GM19023 (cell line): Measurements from ENCODE around the gene PPP1R12B.
"Not testable (repeated sequence)": the region's sequence is repeated elsewhere in the genome, so short reads cannot be mapped to it uniquely, and the experiment has no call there.

Experiments
- ATAC-seq: cut with Tn5 transposase; IDR thresholded peaks from one replicate; pipeline ENCODE4 v1.9.1; 2021; ENCODE audit warnings: mild to moderate bottlenecking, moderate library complexity; ENCODE audit not compliant: unreplicated experiment

The PPP1R12B gene

GRCh38 chr1:202401771-202402170 lies 53.3 kb downstream of the PPP1R12B start:
- not testable (repeated sequence) for ATAC-seq

GRCh38 chr1:202403381-202403780 lies 54.9 kb downstream of the PPP1R12B start:
- not testable (repeated sequence) for ATAC-seq

DNA sequence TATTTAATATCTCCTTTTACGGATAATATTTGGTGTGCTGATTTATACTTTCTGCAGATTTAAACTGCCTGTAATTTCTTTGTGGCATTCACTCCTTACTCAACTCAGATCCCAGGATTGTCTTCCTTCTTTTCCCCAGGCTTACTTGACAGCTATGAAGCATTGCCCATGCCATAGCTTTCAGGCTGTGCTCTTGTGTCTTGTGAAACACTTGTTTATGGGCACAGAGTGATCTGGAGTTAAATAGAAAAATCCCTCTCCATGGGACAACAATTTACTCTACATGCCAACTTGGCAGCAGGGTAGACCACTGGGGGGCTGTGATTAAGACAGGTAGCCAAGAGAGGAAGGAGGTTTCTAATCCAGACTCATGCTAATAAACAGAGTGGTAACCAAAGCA lies 57.4 kb downstream of the PPP1R12B start:
- no peak for ATAC-seq

DNA sequence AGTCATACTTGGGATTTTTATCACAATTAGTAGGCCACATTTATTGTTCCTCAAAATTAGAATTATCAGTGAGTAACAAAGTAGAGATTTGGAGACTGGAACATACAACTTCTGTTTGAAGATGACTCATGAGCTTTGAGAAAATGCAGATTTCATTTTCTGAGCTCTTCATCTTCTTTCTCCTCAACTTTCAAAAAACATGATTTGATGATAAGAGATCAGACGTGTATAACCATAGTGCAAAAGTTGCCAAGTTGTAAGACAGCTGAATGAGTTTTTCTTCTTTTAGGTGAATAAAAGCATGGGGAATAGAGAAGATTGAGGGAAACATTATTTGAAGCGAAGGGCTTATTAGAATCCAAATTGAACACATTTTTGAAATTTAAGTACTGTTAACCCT lies 58.4 kb downstream of the PPP1R12B start:
- ATAC-seq = not testable (repeated sequence)

- ATAC-seq = not testable (repeated sequence)
Observed at GRCh38 chr1:202407378-202407777, 58.9 kb downstream of the PPP1R12B start.

DNA sequence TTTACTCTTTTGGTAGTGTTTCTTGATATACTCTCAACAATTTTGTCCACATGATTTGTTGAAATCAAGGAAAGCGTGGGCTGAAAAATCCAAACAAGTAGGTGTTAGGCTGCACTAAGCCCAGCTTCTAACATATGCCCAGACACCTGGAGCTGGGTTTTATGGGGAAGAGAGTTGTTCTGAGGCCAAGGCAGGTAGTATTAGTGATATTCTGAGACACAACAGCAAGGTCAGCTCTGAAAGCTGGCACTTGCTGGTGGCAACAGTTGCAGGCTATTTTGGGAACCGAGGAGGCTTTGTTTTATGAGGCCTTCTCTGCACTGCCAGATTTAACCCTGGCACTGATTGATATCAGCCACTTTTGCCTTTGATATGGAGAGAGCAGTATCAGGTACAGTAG lies 61.8 kb downstream of the PPP1R12B start:
- not testable (repeated sequence) for ATAC-seq

GRCh38 chr1:202410854-202411357 lies 62.4 kb downstream of the PPP1R12B start:
- ATAC-seq = not testable (repeated sequence)

DNA sequence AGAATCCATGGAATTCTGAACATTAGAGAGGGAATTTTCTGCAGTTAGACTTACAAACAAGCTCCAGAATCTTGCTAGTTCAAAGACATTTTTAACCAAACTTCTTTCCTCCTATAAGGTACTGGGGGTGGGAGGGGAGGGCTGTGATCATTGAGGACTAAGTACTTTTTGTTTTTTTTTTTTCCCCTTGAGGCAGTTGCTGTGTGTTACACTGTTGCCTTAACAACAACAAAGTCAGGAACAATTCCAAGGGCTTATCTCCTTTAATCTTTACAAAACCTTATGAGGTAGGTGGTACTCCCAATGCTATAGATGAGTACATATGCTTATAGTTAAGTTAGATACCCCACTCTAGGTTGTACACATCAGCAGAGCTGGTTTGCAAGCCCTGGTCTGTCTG lies 62.9 kb downstream of the PPP1R12B start:
- ATAC-seq = no peak

- not testable (repeated sequence) for ATAC-seq
Observed at GRCh38 chr1:202412421-202412820, 63.9 kb downstream of the PPP1R12B start.

- ATAC-seq = no peak
Observed at GRCh38 chr1:202416641-202417040, 68.1 kb downstream of the PPP1R12B start.

GRCh38 chr1:202417141-202417540 lies 68.6 kb downstream of the PPP1R12B start:
- not testable (repeated sequence) for ATAC-seq

GRCh38 chr1:202417762-202418201 lies 69.3 kb downstream of the PPP1R12B start:
- ATAC-seq = not testable (repeated sequence)

GRCh38 chr1:202419731-202420130 lies 71.2 kb downstream of the PPP1R12B start:
- ATAC-seq = not testable (repeated sequence)

DNA sequence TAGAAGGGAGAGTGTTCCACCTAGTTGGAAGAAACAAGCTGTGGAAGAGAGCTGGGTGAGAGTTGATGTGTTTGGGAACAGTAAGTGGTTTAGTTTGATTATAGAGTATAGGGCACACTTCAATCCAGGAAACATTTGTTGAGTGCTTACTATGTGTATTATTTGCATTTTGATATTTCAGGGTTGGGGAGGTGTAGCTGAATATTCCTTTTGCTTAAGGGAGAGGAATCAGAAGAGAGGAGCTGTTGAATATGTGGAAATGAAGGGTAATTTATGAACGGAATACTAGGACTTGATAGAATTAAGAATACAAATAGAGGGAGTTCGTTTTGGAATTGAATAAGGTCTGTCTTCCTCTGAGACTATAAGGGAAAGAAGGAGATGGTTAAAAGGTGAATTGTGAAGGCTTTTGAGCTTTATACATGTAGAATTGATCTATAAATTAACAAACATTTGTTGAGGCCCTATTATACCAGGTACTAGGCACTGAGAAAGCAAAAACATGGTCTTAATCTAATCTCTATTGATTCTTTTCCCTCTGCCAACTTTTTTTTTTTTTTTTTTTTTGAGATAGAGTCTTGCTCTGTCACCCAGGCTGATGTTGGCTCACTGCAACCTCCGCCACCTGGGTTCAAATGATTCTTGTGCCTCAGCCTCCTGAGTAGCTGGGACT lies 72.1 kb downstream of the PPP1R12B start:
- not testable (repeated sequence) for ATAC-seq

DNA sequence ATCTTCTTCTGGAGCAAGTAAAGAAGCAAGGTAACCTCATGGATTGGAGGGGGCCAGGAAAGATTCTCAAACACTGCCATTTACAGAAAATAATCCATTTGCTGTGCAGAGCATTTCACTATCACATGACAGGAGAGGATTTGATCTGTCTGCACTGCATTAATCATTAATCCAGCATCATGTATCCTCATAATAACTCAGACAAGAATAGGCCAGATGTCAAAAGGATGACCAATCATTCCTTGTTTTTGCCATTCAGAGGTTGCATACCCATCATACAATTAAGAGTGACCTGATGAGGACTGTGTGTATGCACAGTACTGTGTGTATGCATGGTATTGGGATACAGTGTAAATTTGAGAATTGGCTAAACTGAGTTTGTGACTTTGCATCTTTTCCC lies 74.2 kb downstream of the PPP1R12B start:
- ATAC-seq = not testable (repeated sequence)

DNA sequence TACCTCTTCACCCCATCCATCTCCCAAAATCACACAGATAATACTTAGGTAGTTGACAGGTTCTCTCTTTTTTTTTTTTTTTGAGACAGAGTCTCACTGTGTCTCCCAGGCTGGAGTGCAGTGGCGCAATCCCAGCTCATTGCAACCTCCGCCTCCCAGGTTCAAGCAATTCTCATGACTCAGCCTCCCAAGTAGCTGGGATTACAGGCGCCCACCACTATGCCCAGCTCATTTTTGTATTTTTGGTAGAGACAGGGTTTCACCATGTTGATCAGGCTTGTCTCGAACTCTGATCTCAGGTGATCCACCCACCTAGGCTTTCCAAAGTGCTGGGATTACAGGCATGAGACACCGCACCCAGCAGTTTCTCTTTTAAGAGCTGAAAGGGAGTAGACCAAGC lies 75.8 kb downstream of the PPP1R12B start:
- ATAC-seq = not testable (repeated sequence)

DNA sequence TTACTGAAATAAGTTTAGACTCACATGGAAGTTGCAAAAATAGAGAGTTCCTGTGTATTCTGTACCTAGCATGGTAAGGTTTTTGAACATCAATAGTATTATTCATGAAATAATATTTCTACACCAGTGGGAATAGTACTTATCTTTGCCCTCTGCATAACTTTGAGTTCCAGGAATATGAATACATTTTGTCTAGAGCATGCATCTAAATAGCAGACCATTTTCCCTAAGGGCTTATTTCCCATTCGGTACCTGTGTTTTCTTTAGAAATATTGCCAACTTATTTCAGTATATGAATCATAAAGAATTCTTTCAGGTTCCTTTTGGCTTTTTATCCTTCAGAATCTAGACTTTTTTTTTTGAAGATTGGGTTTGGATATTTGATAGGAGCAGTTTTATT lies 81.6 kb downstream of the PPP1R12B start:
- not testable (repeated sequence) for ATAC-seq

- ATAC-seq = not testable (repeated sequence)
Observed at GRCh38 chr1:202432338-202432737, 83.8 kb downstream of the PPP1R12B start.

GRCh38 chr1:202433155-202434043 lies 84.9 kb downstream of the PPP1R12B start:
- no peak for ATAC-seq

- no peak for ATAC-seq
Observed at GRCh38 chr1:202434059-202434458, 85.6 kb downstream of the PPP1R12B start.

- no peak for ATAC-seq
Observed at GRCh38 chr1:202438393-202439174, 90.1 kb downstream of the PPP1R12B start.
